SK-N-SH treated with all-trans-retinoic acid at 6 μM for 48 hours (cell line): Measurements from ENCODE around the gene CGB5.
A peak's percentile ranks its signal among the peaks of the same experiment; 100 is the strongest.

Experiments used
- ATAC-seq: fragments of 200-7000 bp; cut with Tn5 transposase; 3 replicates; pipeline ENCODE4 v1.9.1; 2020; ENCODE audit warnings: mild to moderate bottlenecking, moderate library complexity
- ARNTL ChIP-seq: fragments of 450-650 bp; formaldehyde crosslinking; IDR thresholded peaks from 2 replicates; pipeline ENCODE4 v1.5.0; 2020; ENCODE audit warnings: low read depth, mild to moderate bottlenecking, moderate library complexity, borderline replicate concordance
- BACH2 ChIP-seq: fragments of 250-450 bp; sonication (Bioruptor Pico); IDR thresholded peaks from 2 replicates; pipeline ENCODE4 v1.9.0; 2021; ENCODE audit warnings: mild to moderate bottlenecking, borderline replicate concordance
- CREB5 ChIP-seq: fragments of 250-450 bp; sonication (Bioruptor Pico); IDR thresholded peaks from 2 replicates; pipeline ENCODE4 v1.5.1; 2020; ENCODE audit warnings: low read depth, mild to moderate bottlenecking, moderate library complexity
- CSDC2 ChIP-seq: fragments of 250-450 bp; sonication (Bioruptor Pico); IDR thresholded peaks from 2 replicates; pipeline ENCODE4 v1.5.0; 2020; ENCODE audit warnings: mild to moderate bottlenecking, moderate library complexity
- ESRRG ChIP-seq: fragments of 250-450 bp; sonication (Bioruptor Pico); IDR thresholded peaks from 2 replicates; pipeline ENCODE4 v1.6.1; 2021; ENCODE audit warnings: mild to moderate bottlenecking
- GLIS3 ChIP-seq: fragments of 250-450 bp; sonication (Bioruptor Pico); IDR thresholded peaks from 2 replicates; pipeline ENCODE4 v1.5.0; 2020; ENCODE audit warnings: mild to moderate bottlenecking, moderate library complexity
- ISL1 ChIP-seq: fragments of 250-450 bp; sonication (Bioruptor Pico); IDR thresholded peaks from 2 replicates; pipeline ENCODE4 v2.1.2; 2022; ENCODE audit warnings: mild to moderate bottlenecking, moderate library complexity
- OSR1 ChIP-seq: fragments of 250-450 bp; sonication (Bioruptor Pico); IDR thresholded peaks from 2 replicates; pipeline ENCODE4 v1.8.0; 2022; ENCODE audit warnings: moderate library complexity, mild to moderate bottlenecking, inconsistent platforms
- PATZ1 ChIP-seq: fragments of 250-450 bp; sonication (Bioruptor Pico); IDR thresholded peaks from 2 replicates; pipeline ENCODE4 v1.8.0; 2020; ENCODE audit warnings: mild to moderate bottlenecking, moderate library complexity, borderline replicate concordance
- POU6F1 ChIP-seq: fragments of 250-450 bp; sonication (Bioruptor Pico); IDR thresholded peaks from 2 replicates; pipeline ENCODE4 v1.8.0; 2021; ENCODE audit warnings: low read depth, mild to moderate bottlenecking, moderate library complexity, borderline replicate concordance
- PPARA ChIP-seq: fragments of 250-450 bp; sonication (Bioruptor Pico); IDR thresholded peaks from 2 replicates; pipeline ENCODE4 v1.5.0; 2020; ENCODE audit warnings: mild to moderate bottlenecking, borderline replicate concordance
- TOX ChIP-seq: fragments of 250-450 bp; sonication (Bioruptor Pico); IDR thresholded peaks from 2 replicates; pipeline ENCODE4 v1.8.0; 2021; ENCODE audit warnings: mild to moderate bottlenecking, moderate library complexity, borderline replicate concordance
- ZFP3 ChIP-seq: fragments of 250-450 bp; sonication (Bioruptor Pico); IDR thresholded peaks from 2 replicates; pipeline ENCODE4 v1.5.0; 2020; ENCODE audit warnings: mild to moderate bottlenecking, moderate library complexity
- ZFP30 ChIP-seq: fragments of 450-650 bp; formaldehyde crosslinking; IDR thresholded peaks from 2 replicates; pipeline ENCODE4 v1.5.0; 2022; ENCODE audit warnings: mild to moderate bottlenecking, moderate library complexity
- ZNF565 ChIP-seq: fragments of 450-650 bp; formaldehyde crosslinking; conservative IDR thresholded peaks from 2 replicates; pipeline ENCODE4 v1.5.0; 2020; ENCODE audit warnings: low read depth, mild to moderate bottlenecking, moderate library complexity
- ZNF8 ChIP-seq: fragments of 450-650 bp; formaldehyde crosslinking; IDR thresholded peaks from 2 replicates; pipeline ENCODE4 v1.5.0; 2020; ENCODE audit warnings: mild to moderate bottlenecking, moderate library complexity

The CGB5 gene

GRCh38 chr19:49073514-49074378 lies 30.1 kb downstream of the CGB5 start (continued):
- TF ChIP-seq ISL1 (CRISPR knock-in tag): no peak
- no peak for TF ChIP-seq ZFP3 (CRISPR knock-in tag)
- TF ChIP-seq CREB5 (CRISPR knock-in tag): no peak

GRCh38 chr19:49074869-49075268 lies 31.2 kb downstream of the CGB5 start:
- ATAC-seq: peak; percentile 45; the same call in 2 of the 3 replicates

- TF ChIP-seq PATZ1 (CRISPR knock-in tag) (no peak), ZFP3 (CRISPR knock-in tag) (no peak), ISL1 (CRISPR knock-in tag) (no peak), OSR1 (CRISPR knock-in tag) (no peak), ZNF8 (no peak), TOX (CRISPR knock-in tag) (no peak), CREB5 (CRISPR knock-in tag) (no peak), GLIS3 (CRISPR knock-in tag) (no peak), POU6F1 (CRISPR knock-in tag) (no peak), ESRRG (CRISPR knock-in tag) (no peak)
Observed at GRCh38 chr19:49080392-49080791, 36.7 kb downstream of the CGB5 start.

GRCh38 chr19:49081273-49081672 lies 37.6 kb downstream of the CGB5 start:
- no peak for ATAC-seq
- TF ChIP-seq PATZ1 (CRISPR knock-in tag) (no peak), ARNTL (no peak)

More at GRCh38 chr19:49080392-49080791, 36.7 kb downstream of the CGB5 start:
- ATAC-seq: no peak

- ATAC-seq: peak; percentile 35
- TF ChIP-seq CSDC2 (no peak), TOX (CRISPR knock-in tag) (no peak), ZNF565 (CRISPR knock-in tag) (no peak), GLIS3 (CRISPR knock-in tag) (no peak), ZFP3 (CRISPR knock-in tag) (no peak), ARNTL (no peak), ZFP30 (no peak), PATZ1 (CRISPR knock-in tag) (no peak), PPARA (CRISPR knock-in tag) (no peak), POU6F1 (CRISPR knock-in tag) (no peak), BACH2 (CRISPR knock-in tag) (no peak)
Observed at GRCh38 chr19:49084206-49085019, 40.8 kb downstream of the CGB5 start.
